GM19455 (cell line): ENCODE measurements around the gene SLC27A4.

Source experiments
- ATAC-seq: cut with Tn5 transposase; IDR thresholded peaks from one replicate; pipeline ENCODE4 v1.9.1; 2021; ENCODE audit not compliant: unreplicated experiment

SLC27A4 gene

DNA sequence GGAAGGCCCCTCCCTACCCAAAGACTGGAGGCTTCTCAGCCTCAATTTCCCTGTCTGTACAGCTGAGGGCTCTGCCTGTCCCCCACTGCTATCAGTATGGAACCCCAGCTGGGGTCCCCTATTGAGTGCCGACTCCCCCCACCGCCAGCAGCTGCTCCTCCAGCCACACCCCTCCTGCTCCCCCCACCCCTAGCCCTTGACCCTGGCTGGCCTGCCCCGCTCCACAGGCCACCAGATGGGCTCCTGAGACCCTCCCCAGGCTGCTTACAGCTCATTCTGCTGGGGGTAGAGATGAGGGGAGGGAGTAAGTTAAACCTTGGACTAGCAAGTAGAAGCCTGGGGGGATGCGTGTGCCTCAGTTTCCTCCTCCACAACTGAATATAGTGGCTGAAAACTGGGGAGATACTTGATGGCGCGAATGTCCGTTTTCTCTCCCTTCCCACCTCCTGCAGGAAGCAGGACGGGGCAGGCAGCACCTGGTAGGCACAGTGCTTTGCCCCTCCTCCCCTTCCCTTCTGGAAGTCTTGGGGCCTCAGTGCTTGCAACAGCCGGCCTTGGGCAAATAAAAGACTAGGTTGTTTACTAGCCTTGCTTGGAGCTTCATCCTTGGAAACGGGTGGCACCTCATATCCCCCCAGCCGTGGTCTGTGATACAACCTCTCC lies 50.0 kb downstream of the SLC27A4 start:
- no peak for ATAC-seq

DNA sequence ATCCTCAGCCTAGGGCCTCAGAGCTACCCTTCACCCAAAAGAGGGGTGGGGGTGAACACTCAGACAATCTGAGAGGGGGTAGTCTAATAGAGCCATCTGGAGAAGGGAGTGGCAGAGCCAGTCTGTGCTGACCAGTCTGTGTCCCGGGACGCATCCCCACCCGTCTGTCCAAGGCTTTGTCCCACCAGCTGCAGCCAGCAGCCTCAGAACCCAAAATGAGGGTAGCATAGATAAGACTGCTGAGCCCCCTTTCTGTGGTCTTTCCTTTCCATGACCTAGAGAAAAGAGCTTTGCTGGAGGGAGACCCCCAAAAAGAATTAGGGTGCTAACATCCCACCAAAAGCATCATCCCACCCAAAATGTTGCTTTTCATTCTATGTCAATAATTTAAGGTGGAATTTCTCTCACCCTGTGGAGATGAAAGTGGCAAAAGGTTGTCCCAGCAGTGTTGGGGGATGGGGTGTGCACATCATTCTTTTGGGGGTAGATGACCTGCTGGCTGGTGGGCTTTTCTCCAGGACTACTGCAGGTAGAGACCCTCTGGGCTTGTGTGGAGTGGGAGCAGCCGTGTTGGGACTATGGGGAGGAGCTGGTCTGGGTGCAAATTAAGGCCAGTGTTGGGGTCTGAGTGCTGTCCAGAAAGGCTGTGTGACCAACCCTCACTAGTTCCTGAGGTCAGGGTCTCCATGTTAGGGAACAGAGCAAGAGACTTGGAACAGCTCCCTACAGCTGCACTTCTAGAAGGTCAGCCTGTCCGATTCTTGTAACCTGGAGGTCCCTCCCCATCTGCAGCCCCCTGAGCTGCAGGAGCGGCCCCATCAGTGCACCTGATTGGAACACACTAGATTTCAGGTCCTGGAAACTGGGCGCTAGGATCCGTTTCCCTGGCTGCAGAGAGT lies 50.7 kb downstream of the SLC27A4 start:
- no peak for ATAC-seq

DNA sequence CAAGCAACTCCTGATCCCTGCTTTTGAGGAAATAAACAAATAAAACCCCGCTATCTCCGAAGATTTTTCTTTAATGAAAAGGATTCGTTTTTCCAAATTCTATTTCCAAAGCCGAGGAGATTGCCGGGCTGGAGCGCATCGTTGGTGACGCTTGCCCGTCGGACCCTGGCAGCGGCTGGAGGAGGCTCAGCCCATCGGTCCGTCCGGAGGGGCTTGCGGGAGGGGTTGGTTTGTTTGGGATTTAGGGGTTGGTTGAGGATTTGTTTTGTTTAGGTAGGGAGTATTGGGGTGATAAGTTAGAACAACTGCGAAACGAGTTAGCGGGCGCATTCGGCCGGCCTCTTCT lies 51.6 kb downstream of the SLC27A4 start:
- ATAC-seq, result no peak

DNA sequence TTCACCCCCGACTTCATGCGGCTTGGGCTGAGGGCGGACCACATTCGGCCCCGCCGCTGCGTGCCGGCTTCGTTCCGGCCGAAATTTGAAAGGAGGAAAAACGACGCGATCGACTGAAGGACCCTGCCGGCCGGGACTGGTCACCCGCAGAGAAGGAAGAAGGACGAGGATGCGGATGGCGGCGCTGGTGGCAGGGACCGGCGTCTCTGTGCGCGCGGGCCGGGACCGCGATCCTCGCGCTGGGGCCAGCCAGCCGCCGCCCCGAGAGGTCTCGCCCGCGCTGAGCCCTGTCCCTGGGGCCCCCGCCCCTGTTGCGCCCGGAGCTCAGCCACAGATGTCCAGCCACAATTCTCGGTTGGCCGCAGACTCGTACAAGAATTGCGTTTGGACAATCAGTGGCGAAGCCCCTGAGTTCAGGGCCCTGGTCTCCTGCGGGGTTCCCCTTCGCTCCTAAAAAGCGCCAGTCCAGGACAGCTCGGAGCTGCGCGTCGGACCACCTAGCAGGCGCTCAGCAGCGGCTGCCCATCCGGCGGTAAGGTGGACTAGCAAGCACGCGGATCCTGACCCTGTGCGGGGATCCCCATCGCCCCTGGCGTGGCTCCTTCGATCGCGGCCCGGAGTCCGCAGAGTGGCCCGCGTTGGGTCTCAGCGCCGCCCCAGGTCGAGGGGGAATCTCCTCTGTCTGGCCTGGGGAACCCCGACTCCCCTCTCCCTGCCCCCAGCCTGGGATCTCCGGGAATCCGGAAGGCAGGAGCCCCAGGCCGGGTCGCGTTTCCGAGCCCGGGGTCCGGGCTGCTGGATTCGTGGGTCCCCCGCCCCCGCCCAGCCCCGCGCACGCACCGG lies 52.2 kb downstream of the SLC27A4 start:
- no peak for ATAC-seq

DNA sequence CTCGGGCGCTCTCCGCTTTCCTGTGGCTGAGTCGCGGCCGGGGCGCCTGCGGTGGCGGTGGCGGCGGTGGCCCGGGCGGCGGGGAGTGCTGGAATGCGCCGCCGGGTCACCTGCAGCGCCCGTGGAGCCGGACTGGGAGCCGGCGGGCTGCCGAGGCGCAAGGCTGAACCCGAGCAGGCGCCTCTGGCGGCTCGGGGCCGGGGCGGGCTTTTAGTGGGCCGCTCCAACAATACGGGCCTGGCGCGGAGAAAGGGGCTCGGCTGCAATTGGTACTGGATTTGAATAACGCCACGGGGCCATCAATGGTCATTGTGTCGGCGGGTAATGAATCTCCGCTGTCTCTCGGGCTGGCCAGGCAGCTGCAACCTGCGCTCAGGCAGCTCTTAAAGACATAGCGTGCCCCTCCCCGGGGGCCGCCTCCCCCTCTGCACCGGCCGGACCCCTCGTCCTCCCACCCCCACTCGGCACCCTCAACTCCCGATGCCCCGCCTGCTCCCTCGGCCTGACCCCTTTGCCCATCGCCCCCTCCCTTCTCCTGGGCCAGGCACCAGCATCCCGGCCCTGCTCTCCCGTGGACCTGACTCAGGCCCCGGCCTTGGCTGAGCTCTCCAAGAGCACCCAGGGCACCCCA lies 52.9 kb downstream of the SLC27A4 start:
- no peak for ATAC-seq

DNA sequence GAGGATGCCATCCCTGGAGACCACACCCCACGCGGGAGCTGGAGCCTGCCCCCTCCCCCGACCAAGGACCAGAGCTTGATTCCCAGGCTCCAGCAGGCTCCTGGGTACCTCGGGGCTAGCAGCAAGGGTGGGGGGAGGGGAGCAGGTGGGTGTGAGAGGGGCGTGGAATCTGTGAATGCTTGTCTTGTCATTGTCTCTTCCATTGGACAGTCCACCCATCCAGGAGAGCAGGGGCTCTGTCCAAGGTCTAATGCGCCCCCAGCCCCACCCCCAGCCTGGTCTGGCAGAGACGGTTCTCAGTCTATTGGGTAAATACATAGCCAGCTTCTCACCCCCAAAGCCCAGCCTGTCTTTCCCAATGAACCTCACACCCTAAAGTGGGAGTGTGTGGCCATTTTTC lies 53.6 kb downstream of the SLC27A4 start:
- no peak for ATAC-seq

DNA sequence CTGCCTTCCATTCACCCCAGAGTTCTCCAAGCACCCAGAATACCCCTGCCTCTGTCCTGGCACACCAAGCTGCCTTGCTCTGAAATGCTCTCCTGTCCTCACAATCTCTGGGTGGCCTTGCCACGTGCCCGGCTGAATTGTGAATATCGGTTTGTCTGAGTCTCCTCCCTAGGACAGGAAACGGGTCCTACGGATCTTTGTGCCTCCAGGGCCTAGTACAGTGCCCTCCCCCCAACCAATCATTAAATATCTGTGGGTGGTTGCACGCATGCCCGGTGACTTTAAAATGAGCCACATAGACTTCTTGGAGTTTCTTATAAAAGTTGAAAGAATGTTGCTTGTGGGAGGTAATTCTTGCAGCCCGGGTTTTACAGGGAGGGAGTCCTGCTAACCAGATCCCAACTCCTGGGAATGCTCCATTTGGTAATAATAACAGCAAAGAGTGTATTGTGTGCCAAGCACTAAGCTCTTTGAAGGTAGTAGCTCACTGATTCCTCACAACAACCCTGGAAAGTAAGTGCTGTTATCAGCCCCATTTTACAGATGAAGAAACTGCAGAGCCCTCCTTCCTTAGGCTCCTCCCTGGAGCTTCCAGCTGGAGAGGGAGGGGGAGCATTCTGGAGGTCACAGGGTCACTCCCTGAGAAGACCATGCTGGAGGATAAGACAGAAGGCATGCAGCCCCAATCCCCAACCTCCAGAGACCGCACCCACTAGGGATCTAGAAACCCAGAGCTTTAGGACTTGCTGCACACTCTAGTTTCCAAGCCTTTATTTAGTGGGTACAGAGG lies 54.2 kb downstream of the SLC27A4 start:
- ATAC-seq, result no peak

DNA sequence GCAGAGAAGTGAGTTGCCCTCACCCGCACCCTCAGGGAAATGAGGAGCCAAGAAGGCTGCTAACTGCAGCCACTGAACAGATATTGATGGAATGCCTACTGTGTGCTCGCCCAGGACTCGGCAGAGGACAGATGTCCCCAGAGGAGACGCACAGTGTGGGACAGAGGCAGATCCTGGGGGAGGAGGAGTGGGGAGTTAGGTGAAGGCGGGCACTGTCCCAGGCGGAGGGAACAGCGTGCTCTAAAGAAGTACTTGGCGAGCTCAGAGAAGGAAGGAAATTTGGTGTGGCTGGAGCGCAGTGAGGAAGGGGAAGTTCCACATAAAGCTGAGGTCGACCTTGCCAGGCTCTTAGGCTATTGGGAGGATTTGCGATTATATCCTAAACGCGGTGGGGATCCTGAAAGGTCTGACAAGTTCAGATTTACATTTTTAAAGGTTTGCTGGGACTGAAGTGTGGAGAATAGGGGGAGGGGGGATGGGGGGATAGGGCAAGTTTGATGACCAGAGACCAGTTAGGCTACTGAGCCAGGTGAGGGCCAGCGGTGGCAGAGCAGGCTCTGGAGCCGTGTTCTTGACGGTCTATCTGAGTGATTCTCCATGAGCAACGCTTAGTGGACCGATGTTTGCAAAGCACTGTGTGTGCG lies 56.8 kb downstream of the SLC27A4 start:
- no peak for ATAC-seq

DNA sequence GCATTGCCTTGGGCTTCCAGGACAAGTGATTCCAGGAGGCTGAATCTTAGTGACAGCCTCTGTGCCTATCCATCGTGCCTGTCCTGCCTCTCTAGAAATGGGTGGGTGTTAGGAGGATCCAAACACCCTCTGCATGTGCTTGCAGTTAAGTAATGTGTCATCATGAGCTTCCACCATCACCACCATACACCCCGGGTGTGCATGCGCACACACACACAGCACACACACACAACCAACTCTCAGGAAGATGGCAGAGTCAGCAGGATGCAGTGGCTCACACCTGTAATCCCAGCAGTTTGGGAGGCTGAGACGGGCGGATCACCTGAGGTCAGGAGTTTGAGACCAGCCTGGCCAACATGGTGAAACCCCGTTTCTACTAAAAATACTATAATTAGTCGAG lies 57.5 kb downstream of the SLC27A4 start:
- no peak for ATAC-seq

DNA sequence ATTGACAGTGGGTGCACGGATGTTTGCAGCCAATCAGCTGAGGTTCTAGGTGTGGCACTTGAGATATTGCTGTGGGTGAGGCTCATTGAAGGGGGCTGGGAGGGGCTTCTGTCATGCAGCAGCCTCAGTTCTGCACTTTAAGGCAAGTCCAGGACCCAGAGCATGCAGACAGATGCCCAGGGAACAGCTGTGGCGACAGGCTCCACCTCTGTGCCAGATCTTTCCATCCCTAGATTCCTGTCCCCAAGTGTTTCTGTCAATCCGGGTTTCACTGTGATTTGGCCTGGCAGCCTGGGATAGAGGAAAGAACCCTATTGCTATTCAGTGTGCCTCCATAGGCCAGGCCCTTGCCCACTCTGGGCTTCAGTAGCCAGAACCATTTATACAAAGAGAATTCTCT lies 59.5 kb downstream of the SLC27A4 start:
- no peak for ATAC-seq

DNA sequence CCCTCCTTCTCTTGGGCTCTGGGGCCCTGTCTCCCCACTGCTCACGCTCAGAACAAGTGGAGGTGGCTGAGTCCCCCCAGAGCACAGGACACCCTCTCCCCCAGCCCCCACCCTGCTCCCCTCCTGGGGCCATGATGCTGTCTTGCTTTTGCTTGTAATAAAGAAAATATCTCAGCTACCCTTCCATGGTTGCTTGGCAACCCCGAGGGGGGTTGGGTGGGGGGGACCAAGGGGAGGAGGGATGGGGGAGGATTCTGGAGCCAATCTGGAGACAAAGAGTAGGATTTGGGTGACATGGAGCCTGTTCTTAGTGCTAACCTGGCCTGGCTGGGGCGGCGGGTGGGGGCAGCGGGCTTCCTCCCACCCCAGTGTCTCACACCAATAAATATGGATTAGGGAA lies 64.2 kb downstream of the SLC27A4 start:
- no peak for ATAC-seq

DNA sequence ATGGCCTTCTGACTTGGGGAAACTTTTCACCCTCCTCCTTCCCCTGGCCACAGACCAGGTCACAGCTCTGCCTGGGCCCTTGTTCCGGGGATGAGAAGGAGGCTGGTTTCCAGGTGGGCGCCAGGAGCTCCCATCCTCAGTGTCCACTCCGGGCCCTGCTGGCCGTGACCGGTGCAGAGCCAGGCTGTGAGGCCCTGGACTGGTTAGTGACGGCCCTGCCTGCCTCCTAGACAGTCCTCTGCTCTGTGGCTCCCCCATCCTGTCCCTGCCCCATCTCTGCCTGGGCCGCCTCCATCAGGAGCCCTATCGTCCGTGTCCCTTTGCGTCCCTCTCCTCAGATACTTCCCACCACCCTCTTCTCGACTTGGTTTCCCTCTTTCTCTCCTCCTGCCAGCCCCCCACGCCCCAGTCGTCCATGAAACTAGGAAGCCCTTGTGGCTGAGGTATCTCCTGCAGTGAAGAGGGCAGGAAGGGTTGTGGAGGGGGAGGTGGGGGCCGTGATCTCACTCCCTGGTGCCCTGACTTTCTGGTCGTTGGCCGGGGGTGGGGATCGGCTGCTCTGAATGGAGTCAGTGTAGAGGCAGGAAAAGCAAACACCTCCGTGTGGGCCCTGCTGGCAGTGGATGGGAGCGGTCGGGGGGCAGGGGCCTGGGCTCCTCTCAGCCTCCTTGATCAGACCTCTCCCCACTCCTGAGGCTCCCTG lies 64.9 kb downstream of the SLC27A4 start:
- no peak for ATAC-seq

DNA sequence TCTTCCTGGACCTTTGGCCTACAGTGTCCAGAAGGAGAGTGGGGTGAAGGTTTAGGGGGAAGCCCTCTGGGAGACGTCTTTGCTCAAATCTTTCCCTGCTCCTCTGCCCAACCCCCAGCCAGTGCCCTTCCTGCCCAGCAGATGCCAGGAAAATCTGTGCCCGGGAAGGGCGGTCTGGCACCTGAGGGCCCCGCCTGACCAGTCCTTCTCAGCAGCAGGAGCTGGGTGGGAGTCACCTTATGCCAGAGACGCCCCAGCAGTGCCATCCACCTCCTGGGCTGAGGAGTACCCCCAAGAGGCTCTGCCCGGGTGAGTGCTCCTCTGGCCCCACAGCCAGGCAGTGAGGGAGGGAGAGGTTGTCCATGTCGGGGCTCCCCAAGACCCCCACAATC lies 65.4 kb downstream of the SLC27A4 start:
- no peak for ATAC-seq

DNA sequence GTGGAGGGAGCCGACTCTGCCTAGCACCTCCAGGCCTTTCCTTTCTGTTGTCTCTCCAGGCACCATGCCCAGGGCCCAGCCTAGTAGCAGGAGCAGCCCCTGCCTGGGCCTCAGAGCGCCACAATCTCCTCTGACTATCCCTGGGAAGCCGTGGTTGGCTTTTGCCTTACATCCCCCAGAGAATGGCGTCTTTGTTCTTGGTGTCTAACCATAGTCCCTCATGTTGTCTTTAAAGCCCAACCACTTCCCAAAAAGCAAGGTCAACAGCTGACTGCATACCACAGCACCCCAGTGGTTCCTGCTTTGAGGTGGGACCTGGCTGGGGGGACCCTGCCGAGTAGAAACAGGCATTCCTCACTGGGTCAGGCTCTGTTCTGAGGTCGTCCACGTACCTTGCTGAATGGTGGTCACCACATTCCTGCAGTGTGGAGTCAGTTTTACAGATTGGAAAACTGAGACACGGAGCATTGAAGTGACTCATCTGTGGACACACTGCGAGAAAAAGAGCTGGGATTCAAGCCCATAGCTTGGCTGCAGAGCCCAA lies 66.6 kb downstream of the SLC27A4 start:
- no peak for ATAC-seq

DNA sequence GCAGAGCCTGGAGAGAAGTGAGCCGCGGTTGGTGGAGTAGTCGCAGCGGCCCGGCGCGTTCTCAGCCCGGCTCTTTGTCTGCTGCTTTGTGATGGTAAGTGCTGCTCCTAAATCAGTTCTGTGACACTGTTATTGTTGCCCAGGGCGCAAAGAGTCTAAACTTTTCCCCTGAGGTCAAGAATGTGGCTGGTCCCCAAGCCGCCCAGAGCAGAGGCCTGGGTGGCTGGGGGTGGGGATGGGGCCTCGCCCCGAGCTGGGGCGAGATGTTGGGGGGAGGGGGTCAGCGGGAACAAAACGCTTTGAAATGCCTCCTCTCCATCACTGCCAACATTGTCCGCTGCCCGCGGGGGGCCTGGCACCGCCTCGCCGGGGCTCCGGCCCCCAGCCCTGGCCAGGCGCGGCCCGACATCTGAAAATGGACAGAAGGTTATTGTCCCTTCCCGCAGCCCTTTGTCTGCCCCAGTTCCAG lies 68.7 kb downstream of the SLC27A4 start:
- ATAC-seq, result no peak

DNA sequence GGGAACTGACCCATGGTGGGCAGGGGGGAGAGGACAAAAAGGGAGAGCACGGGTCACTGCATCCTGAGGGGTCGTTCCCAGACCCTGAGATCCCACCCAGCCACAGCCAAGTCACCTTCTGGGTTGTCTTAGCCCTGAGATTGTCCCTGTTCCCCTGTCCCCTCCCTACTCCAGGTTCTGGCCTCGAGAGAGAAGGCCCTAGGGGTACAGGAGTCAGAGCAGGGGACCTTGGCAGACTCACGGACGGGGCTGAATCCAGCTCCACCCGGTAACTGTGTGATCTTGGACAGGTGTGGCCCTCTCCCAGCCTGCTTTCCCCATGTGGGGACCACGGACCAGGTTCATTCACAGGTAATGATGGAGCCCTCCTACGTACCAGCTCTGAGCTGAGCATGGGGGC lies 69.1 kb downstream of the SLC27A4 start:
- no peak for ATAC-seq

DNA sequence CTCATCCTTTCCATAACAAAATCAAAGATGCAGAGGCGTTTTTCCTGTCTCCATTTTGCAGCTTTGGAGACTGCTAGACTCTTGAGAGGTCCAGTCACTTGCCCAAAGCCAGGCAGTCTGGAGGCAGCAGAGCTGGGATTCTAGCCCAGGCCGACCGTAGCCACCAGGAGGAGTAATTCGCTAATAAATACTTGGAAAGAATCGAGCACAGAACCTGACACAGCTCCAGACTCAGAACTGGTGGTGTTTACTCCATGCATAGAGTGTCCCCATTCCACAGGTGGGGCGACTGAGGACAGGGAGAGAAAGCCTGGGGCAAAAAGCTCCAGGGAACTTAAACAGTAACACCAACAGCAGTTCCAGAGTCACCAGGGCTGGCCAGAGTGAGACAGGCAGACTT lies 69.7 kb downstream of the SLC27A4 start:
- no peak for ATAC-seq
